HepG2 (cell line): Measurements from ENCODE around the gene C10orf120.

Source experiments
- CTCF ChIP-seq: sonication (generic); formaldehyde crosslinking; IDR thresholded peaks from 2 replicates; pipeline ENCODE4 v1.5.0; 2020; ENCODE audit warnings: mild to moderate bottlenecking, missing genetic modification reagents, moderate library complexity
- GABPB1 ChIP-seq: IDR thresholded peaks from 2 replicates; pipeline ENCODE4 v1.6.1; 2016; ENCODE audit warnings: mild to moderate bottlenecking, missing genetic modification reagents, moderate library complexity, missing compliant biosample characterization
- NR3C1 ChIP-seq: sonication (generic); formaldehyde crosslinking; IDR thresholded peaks from 2 replicates; pipeline ENCODE4 v1.4.0; 2020; ENCODE audit warnings: missing genetic modification reagents
- PREB ChIP-seq: sonication (generic); formaldehyde crosslinking; IDR thresholded peaks from 2 replicates; pipeline ENCODE4 v1.4.0; 2020; ENCODE audit warnings: missing genetic modification reagents
- ZNF124 ChIP-seq: sonication (generic); formaldehyde crosslinking; IDR thresholded peaks from 2 replicates; pipeline ENCODE4 v1.4.0; 2020; ENCODE audit warnings: missing genetic modification reagents
- TF ChIP-seq, protein P1 (sequence below): sonication (generic); formaldehyde crosslinking; IDR thresholded peaks from 2 replicates; pipeline ENCODE4 v1.5.1; 2020; ENCODE audit warnings: missing genetic modification reagents, mild to moderate bottlenecking, borderline replicate concordance

GRCh38 chr10:122696687-122697086, 3.0 kb downstream of the C10orf120 start:
- TF ChIP-seq NR3C1 (CRISPR knock-in tag) (no peak), ZNF124 (CRISPR knock-in tag) (no peak), PREB (no peak), GABPB1 (CRISPR knock-in tag) (no peak), CTCF (CRISPR knock-in tag) (no peak)
- TF ChIP-seq, protein P1, sequence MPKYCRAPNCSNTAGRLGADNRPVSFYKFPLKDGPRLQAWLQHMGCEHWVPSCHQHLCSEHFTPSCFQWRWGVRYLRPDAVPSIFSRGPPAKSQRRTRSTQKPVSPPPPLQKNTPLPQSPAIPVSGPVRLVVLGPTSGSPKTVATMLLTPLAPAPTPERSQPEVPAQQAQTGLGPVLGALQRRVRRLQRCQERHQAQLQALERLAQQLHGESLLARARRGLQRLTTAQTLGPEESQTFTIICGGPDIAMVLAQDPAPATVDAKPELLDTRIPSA (CRISPR knock-in tag): no peak
